Measurements from ENCODE around the gene SMC6. TPM values are rescaled to one million over a fixed set of nuclear protein-coding genes. Genes with fewer than 3 reads are reported as not detected.

The SMC6 gene
- 10 to 100 TPM; 14.1 to 22.8 (median 18.1) TPM for total RNA-seq
- total RNA-seq (2013), result 25.2 TPM
- total RNA-seq, result 21.5 to 91.0 (median 44.9) reads per million in 29 experiments

GRCh38 chr2:17753803-17754663, at the start of gene SMC6, which contains the start of gene GEN1:
TSS of gene SMC6 (minus strand) at chr2:17753810. CDS start at chr2:17745946, 7,864 bp downstream.
TSS of gene GEN1 (plus strand) at chr2:17754138. CDS start at chr2:17759944, 5,806 bp downstream.
- under 1% methylated on average over 64 of the region's 76 CpGs for WGBS (ENCODE audit: insufficient coverage)

DNA sequence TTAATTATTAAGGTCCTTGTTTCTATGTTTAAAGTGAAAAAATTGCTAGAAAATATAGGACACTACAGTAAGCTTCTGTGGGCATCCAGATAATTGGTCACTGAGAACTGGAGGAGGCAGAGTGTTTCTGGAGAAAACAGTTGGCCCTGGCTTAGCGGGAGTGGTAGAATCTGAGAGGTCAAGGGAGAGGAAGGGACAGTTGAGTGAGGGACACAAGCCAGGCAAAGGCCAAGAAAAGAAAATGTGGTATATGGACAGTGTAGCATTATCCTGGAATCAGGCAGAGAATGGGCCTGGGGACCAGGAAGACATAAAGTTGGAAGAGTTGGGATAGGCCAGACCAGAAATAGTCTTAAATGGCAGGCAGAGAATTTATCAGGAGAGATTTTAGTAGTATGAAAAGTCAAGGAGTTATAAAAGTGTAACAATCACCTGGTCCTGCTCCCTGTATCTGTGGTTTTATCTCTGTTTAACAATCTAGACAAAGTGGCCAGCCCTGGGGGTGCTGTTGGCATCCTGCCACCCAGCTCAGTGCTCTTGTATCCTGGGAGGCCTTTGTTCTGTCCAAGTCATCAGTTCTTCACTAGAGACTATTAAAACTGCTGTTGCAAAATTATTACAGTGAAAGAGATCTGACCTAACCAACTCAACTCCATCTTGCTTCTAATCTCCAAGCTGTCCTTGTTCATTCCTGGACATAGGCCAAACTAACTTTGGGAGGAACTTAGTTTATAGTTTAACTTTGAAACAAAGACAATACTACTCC, 47.3 kb upstream of the SMC6 start:
- no peak for DNase-seq
- Histone ChIP-seq H3K36me3 (ENCODE audit: control insufficient read depth in 2 of 2, extremely low read depth in 1 of 2, insufficient read depth in 1 of 2, low read length in 1 of 2) (no peaks in the 10 kb centered on the region), H3K4me1 (ENCODE audit: control insufficient read depth in 1 of 2, extremely low read depth in 1 of 2, insufficient read depth in 2 of 2, low read length in 2 of 2) (no peaks in the 10 kb centered on the region), H3K27ac (ENCODE audit: low read length) (no peak overlapping the region), H3K4me3 (ENCODE audit: control insufficient read depth in 1 of 2, extremely low read depth in 1 of 2, low read length in 1 of 2) (no peak overlapping the region), H3K9me3 (no peaks in the 10 kb centered on the region), H3K27me3 (replicated peaks in 1 of 2; ENCODE audit: control insufficient read depth in 2 of 2, extremely low read depth in 1 of 2, insufficient read depth in 2 of 2, low read length in 1 of 2) (peaks cover 0 to 4% of the 10 kb centered on the region in 2 experiments)
- Mint-ChIP-seq H3K4me3 (no peak overlapping the region), H3K27ac (no peak overlapping the region), H3K9me3 (no peaks in the 10 kb centered on the region), H3K27me3 (peaks cover 22 to 27% of the 10 kb centered on the region in 2 donors), H3K36me3 (no peaks in the 10 kb centered on the region), H3K4me1 (peaks cover 0 to 6% (median 5%) of the 10 kb centered on the region in 3 donors)
- POLR2A ChIA-PET, result no interaction called here
- CTCF ChIA-PET, result no interaction called here
- WGBS (ENCODE audit: insufficient coverage), result 100% methylated on average over 1 of the region's 1 CpG
- no peak for ATAC-seq (replicated peaks in 1 of 4)

More at GRCh38 chr2:17753803-17754663, at the start of gene SMC6, which contains the start of gene GEN1:
- peak within 1 kb of the TSS; percentile 77 to 78 for H3K4me3 ChIP-seq (ENCODE audit: control insufficient read depth in 1 of 2, extremely low read depth in 1 of 2, low read length in 1 of 2)
- peak within 1 kb of the TSS; percentile 96 for H3K27ac ChIP-seq (ENCODE audit: low read length)
- Mint-ChIP-seq H3K36me3 (no peaks in the 10 kb centered on the region), H3K4me3 (peak within 1 kb of the TSS; percentile 84 to 92 (median 89)), H3K9me3 (no peaks in the 10 kb centered on the region), H3K27me3 (no peaks in the 10 kb centered on the region), H3K27ac (peak within 1 kb of the TSS; percentile 95 to 98), H3K4me1 (peaks cover 30 to 34% (median 31%) of the 10 kb centered on the region in 3 donors)
- CTCF ChIA-PET, result interaction anchor here in 1 of 2 donors (0.7 kb wide), 2 partner anchors 9 to 29 kb away, joined by 3 read pairs; no protein-coding TSS in a partner anchor
- peak; percentile 85 to 88 (median 86) for ATAC-seq (replicated peaks in 1 of 4)
- peaks cover 8 to 18% of the 10 kb centered on the region in 2 experiments for H3K4me1 ChIP-seq (ENCODE audit: control insufficient read depth in 1 of 2, extremely low read depth in 1 of 2, insufficient read depth in 2 of 2, low read length in 2 of 2)
- peak; percentile 77 to 93 (median 86) for DNase-seq
- no peaks in the 10 kb centered on the region for H3K9me3 ChIP-seq
- H3K27me3 ChIP-seq (replicated peaks in 1 of 2; ENCODE audit: control insufficient read depth in 2 of 2, extremely low read depth in 1 of 2, insufficient read depth in 2 of 2, low read length in 1 of 2), result no peaks in the 10 kb centered on the region
- no peaks in the 10 kb centered on the region for H3K36me3 ChIP-seq (ENCODE audit: control insufficient read depth in 2 of 2, extremely low read depth in 1 of 2, insufficient read depth in 1 of 2, low read length in 1 of 2)
- POLR2A ChIA-PET, result interaction anchor here in 1 of 2 donors (0.7 kb wide), 1 partner anchor 34 kb away, joined by 4 read pairs; no protein-coding TSS in a partner anchor

GRCh38 chr2:17800219-17800618, 46.6 kb upstream of the SMC6 start:
- H3K27me3 ChIP-seq (replicated peaks in 1 of 2; ENCODE audit: control insufficient read depth in 2 of 2, extremely low read depth in 1 of 2, insufficient read depth in 2 of 2, low read length in 1 of 2), result peaks cover 0 to 2% of the 10 kb centered on the region in 2 experiments
- H3K4me3 ChIP-seq (ENCODE audit: control insufficient read depth in 1 of 2, extremely low read depth in 1 of 2, low read length in 1 of 2), result no peak overlapping the region
- no peaks in the 10 kb centered on the region for H3K36me3 Mint-ChIP-seq
- H3K4me1 ChIP-seq (ENCODE audit: control insufficient read depth in 1 of 2, extremely low read depth in 1 of 2, insufficient read depth in 2 of 2, low read length in 2 of 2), result no peaks in the 10 kb centered on the region
- CTCF ChIA-PET, result no interaction called here
- no peak overlapping the region for H3K27ac Mint-ChIP-seq
- POLR2A ChIA-PET, result no interaction called here
- no peak overlapping the region for H3K4me3 Mint-ChIP-seq
- H3K27ac ChIP-seq (ENCODE audit: low read length), result no peak overlapping the region
- no peaks in the 10 kb centered on the region for H3K9me3 ChIP-seq
- ATAC-seq (replicated peaks in 1 of 4) (no peak), DNase-seq (no peak)
- no peaks in the 10 kb centered on the region for H3K36me3 ChIP-seq (ENCODE audit: control insufficient read depth in 2 of 2, extremely low read depth in 1 of 2, insufficient read depth in 1 of 2, low read length in 1 of 2)
- peaks cover 24 to 25% of the 10 kb centered on the region in 2 donors for H3K27me3 Mint-ChIP-seq
- 92% methylated on average over 2 of the region's 5 CpGs for WGBS (ENCODE audit: insufficient coverage)
- no peaks in the 10 kb centered on the region for H3K9me3 Mint-ChIP-seq
- H3K4me1 Mint-ChIP-seq, result peaks cover 0 to 5% (median 4%) of the 10 kb centered on the region in 3 donors

GRCh38 chr2:17799301-17800120, 45.9 kb upstream of the SMC6 start:
- H3K27me3 ChIP-seq (replicated peaks in 1 of 2; ENCODE audit: control insufficient read depth in 2 of 2, extremely low read depth in 1 of 2, insufficient read depth in 2 of 2, low read length in 1 of 2), result peaks cover 0 to 2% of the 10 kb centered on the region in 2 experiments
- H3K27ac ChIP-seq (ENCODE audit: low read length), result no peak overlapping the region
- H3K4me3 ChIP-seq (ENCODE audit: control insufficient read depth in 1 of 2, extremely low read depth in 1 of 2, low read length in 1 of 2), result no peak overlapping the region
- Mint-ChIP-seq H3K4me1 (peaks cover 0 to 5% (median 3%) of the 10 kb centered on the region in 3 donors), H3K4me3 (no peak overlapping the region), H3K27ac (no peak overlapping the region), H3K36me3 (no peaks in the 10 kb centered on the region), H3K9me3 (no peaks in the 10 kb centered on the region), H3K27me3 (peaks cover 22 to 27% of the 10 kb centered on the region in 2 donors)
- DNase-seq (no peak), ATAC-seq (replicated peaks in 1 of 4) (no peak)
- H3K4me1 ChIP-seq (ENCODE audit: control insufficient read depth in 1 of 2, extremely low read depth in 1 of 2, insufficient read depth in 2 of 2, low read length in 2 of 2), result no peaks in the 10 kb centered on the region
- CTCF ChIA-PET, result no interaction called here
- WGBS (ENCODE audit: insufficient coverage), result 66% methylated on average over 3 of the region's 7 CpGs
- no peaks in the 10 kb centered on the region for H3K9me3 ChIP-seq
- POLR2A ChIA-PET, result no interaction called here
- H3K36me3 ChIP-seq (ENCODE audit: control insufficient read depth in 2 of 2, extremely low read depth in 1 of 2, insufficient read depth in 1 of 2, low read length in 1 of 2), result no peaks in the 10 kb centered on the region

DNA sequence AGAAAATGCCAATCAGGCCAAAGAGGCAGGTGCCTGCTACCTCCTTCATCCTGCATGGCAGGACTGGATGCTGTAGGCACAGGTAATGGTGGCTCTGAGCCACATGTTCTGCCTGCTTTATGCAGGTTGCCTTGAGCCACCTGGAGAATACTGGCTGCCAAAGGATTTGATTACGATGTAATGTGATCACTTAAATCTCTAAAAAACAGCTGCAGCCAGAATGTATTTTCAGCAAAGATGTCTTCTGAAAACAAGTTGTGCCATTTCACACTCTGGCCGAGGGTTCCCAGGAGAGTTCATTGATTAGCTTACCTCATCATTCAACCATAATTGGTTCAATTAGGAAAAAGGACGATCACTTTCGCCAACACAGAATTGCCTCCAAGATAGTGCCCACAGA, 44.7 kb upstream of the SMC6 start:
- Mint-ChIP-seq H3K27ac (no peak overlapping the region), H3K4me1 (peaks cover 0 to 5% (median 3%) of the 10 kb centered on the region in 3 donors), H3K27me3 (peaks cover 19 to 31% of the 10 kb centered on the region in 2 donors), H3K9me3 (no peaks in the 10 kb centered on the region), H3K4me3 (no peak overlapping the region), H3K36me3 (no peaks in the 10 kb centered on the region)
- WGBS (ENCODE audit: insufficient coverage), result 100% methylated on average over 2 of the region's 4 CpGs
- no peaks in the 10 kb centered on the region for H3K4me1 ChIP-seq (ENCODE audit: control insufficient read depth in 1 of 2, extremely low read depth in 1 of 2, insufficient read depth in 2 of 2, low read length in 2 of 2)
- H3K27ac ChIP-seq (ENCODE audit: low read length), result no peak overlapping the region
- DNase-seq (no peak), ATAC-seq (replicated peaks in 1 of 4) (no peak)
- no peaks in the 10 kb centered on the region for H3K36me3 ChIP-seq (ENCODE audit: control insufficient read depth in 2 of 2, extremely low read depth in 1 of 2, insufficient read depth in 1 of 2, low read length in 1 of 2)
- H3K27me3 ChIP-seq (replicated peaks in 1 of 2; ENCODE audit: control insufficient read depth in 2 of 2, extremely low read depth in 1 of 2, insufficient read depth in 2 of 2, low read length in 1 of 2), result peaks cover 0 to 2% of the 10 kb centered on the region in 2 experiments
- no peak overlapping the region for H3K4me3 ChIP-seq (ENCODE audit: control insufficient read depth in 1 of 2, extremely low read depth in 1 of 2, low read length in 1 of 2)
- ChIA-PET CTCF (no interaction called here), POLR2A (no interaction called here)
- H3K9me3 ChIP-seq, result no peaks in the 10 kb centered on the region
